H1 (cell line): ENCODE measurements around the gene NEK10. TPM values are rescaled to one million over a fixed set of nuclear protein-coding genes. Genes with fewer than 3 reads are reported as not detected.

ENCODE experiments used
- CBX5 ChIP-seq: fragments of 300-800, 300-1000 bp; sonication (generic); IDR thresholded peaks from 2 replicates; pipeline ENCODE4 v1.7.1; 2016; ENCODE audit warnings: antibody characterized with exemption, low read length, low read depth
- CHD7 ChIP-seq: fragments of 300-600 bp; sonication (generic); IDR thresholded peaks from 2 replicates; pipeline ENCODE4 v1.7.1; 2012; ENCODE audit warnings: low read length, moderate library complexity, mild to moderate bottlenecking, inconsistent platforms; ENCODE audit not compliant: insufficient replicate concordance
- EP300 ChIP-seq, 2 experiments: IDR thresholded peaks; 1 replicate in 1 of 2; 2 replicates in 1 of 2; pipeline ENCODE4 v1.6.1; 2011 to 2012; ENCODE audit warnings: low read depth in 2 of 2, low read length in 2 of 2, mild to moderate bottlenecking in 2 of 2, borderline replicate concordance in 1 of 2, inconsistent platforms in 1 of 2, moderate library complexity in 1 of 2
- NANOG ChIP-seq: IDR thresholded peaks from 2 replicates; pipeline ENCODE4 v1.6.1; 2011; ENCODE audit warnings: low read length, low read depth, mild to moderate bottlenecking, inconsistent platforms; ENCODE audit not compliant: insufficient read depth, poor library complexity, severe bottlenecking
- polyA plus RNA-seq, 7 experiments: library from polyadenylated mRNA; depleted of rRNA in 3 of 7; stranded (reverse) in 5 of 7; unstranded in 2 of 7; fragments of >200 nt in 5 of 7; fragments of 200-250 nt in 2 of 7; gene quantifications; 1 replicate in 5 of 7; 2 replicates in 1 of 7; 4 replicates in 1 of 7; pipeline versions ENCODE4 v1.2.1 to v1.2.3, GENCODE V29; 2011 to 2013; ENCODE audit warnings: missing spikeins in 2 of 7, mixed read lengths in 2 of 7
- total RNA-seq: library from RNA; stranded (reverse); fragmentation: NEBNext Ultra II Directional; extraction: Animal tissue kit (Norgen Biotek cat#: 25700); gene quantifications from 2 replicates; pipeline ENCODE4 v1.2.1, GENCODE V29; 2021

Gene NEK10
- total and polyA plus RNA-seq, 2 of the 8 experiments (the other 6 are each of a cell fraction or from before 2014, with no cell fraction given), result 0.18 to 0.50 TPM

- TF ChIP-seq CHD7 (no peak), EP300 (IDR thresholded peaks at IDR 0.05; ENCODE audit: borderline replicate concordance in 1 of 2, low read depth in 2 of 2, low read length in 2 of 2) (no peak), NANOG (no peak), CBX5 (no peak)
These were observed 279.5 kb downstream of the NEK10 start (continued) for GRCh38 chr3:27089645-27090044.
